Fibroblast of skin of scalp (primary cell): ENCODE results near the gene IVD.

ENCODE experiments used
- DNase-seq: peaks from one replicate; pipeline ENCODE4 v3.0.0-alpha.2; 2013

Gene IVD

DNA sequence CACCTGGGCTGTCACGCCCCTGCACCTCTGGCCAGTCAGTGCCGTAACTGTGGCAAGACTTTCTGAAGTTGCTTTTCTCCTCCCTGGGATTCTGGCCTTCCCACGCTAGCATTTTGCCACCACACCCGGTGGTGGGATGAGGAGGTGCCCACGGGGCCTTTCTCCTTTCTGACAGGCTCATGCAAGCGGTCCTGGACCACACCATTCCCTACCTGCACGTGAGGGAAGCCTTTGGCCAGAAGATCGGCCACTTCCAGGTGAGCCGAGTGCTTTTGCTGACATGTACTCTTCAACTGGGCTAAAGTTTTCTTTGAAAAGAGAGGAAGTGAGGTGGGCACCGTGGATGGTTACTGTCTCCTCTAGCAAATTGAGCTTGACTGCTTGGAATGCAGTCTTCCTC lies 9.6 kb downstream of the IVD start:
- no peak for DNase-seq

DNA sequence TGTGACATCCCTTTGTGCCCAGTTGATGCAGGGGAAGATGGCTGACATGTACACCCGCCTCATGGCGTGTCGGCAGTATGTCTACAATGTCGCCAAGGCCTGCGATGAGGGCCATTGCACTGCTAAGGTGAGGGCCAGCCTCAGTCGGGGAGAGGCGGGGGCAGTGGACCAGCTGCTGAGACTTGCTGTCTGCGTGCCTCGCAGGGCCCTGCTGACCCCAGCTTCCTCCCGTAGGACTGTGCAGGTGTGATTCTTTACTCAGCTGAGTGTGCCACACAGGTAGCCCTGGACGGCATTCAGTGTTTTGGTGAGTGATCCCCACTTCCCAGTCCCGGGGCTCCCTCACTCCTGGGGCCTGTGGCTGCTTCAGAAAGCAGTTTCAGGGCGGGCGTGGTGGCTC lies 10.5 kb downstream of the IVD start:
- DNase-seq = no peak

DNA sequence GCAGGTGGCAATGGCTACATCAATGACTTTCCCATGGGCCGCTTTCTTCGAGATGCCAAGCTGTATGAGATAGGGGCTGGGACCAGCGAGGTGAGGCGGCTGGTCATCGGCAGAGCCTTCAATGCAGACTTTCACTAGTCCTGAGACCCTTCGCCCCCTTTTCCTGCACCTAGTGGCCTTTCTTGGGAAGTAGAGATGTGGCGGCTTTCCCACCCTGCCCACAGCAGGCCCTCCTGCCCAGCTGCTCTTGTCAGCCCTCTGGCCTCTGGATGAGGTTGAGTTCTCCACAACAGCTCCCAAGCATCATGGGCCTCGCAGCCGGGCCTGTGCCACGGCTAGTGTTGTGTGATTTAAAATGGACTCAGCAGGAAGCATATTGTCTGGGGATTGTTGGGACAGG lies 12.5 kb downstream of the IVD start:
- no peak for DNase-seq

DNA sequence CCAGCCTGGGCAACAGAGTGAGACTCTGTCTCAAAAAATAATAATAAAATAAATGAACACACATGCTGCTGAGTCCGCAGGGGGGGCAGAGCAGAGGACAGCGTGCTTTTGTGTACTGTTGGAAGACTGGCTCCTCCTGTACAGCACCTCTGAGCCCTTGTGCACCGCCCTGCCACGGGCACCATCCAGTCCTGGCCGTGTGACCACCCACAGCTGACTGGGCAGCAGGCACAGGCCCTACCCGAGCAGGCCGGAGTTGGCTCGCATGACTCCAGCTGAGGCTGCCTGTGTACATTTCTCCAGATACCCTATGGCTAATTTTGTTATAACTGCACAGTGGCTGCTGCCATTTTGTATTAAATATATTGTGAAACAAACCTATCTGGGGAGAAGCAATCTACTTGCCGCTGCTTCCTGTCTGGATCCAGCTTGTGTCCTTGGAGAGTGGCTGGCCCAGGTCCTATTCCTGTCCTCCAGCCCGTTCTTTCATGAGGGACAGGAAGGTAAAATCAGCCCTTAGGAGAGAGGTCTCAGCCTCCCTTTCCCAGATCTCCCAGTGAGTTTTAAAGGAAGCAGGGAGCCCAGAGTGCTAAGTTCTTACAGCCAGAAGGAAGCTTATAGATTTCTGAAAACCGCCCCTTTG lies 14.6 kb downstream of the IVD start:
- DNase-seq = no peak

DNA sequence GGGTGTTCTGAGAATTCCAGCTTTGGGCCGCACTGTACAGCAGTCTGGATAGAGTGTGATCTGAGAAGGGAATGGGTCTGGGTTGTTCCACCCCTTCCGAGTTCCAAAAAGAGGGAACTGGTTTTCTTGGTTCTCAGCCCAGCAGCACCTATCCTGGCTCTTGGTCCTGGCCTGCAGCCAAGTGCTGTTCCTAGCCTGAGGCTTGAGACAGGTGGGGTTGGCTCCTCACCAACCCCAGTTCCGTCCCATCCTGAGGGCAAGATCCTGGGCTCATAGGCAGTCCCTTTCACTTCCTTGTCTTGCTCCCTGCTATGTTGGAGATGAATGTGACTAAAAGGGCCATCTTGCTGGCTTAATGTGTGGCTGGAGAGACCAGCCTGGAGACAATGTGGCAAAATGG lies 15.2 kb downstream of the IVD start:
- DNase-seq = no peak

DNA sequence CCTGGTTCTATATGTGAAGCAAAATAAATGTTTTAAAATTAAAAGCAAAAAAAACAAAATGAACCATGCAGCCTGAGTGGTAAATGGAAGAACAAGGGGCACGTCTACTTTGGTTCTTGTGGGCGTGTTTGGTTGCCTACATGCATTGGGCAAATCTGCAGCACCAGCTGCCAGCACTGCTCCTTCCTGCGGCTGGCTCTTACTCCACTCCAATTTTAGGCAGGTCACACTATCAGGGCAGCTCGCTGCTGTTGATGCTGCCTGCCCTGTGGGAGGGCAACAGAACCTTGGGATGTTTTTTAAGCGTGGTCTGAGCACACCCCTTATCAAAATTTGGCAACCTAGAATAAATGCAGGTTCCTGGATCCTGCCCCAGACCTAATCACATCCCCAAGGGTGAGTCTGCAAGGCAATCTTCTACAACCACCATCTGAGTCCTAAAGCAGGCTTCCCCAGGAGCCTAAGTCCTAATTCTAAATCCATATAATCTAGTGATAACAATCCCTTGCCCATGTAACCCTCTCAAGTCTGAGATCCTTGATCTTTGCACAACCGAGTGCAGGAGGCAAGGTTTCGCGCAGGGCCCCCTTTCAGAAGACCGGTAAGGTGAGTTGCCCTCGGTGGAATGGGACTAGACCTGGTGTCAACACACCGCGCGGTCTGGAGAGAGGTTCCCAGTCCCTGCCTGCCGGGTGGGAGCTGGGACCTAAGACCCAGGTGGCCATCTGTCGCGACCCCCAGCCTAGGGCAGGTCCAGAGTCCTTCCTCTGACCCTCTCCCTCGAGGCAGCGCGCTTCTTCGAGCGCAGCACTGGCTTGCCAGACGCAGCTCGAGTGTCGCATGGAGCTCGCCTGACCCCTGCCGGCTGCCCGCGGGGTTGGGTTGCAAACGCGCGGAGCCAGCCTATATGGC lies 15.9 kb downstream of the IVD start:
- DNase-seq = peak; percentile 61

DNA sequence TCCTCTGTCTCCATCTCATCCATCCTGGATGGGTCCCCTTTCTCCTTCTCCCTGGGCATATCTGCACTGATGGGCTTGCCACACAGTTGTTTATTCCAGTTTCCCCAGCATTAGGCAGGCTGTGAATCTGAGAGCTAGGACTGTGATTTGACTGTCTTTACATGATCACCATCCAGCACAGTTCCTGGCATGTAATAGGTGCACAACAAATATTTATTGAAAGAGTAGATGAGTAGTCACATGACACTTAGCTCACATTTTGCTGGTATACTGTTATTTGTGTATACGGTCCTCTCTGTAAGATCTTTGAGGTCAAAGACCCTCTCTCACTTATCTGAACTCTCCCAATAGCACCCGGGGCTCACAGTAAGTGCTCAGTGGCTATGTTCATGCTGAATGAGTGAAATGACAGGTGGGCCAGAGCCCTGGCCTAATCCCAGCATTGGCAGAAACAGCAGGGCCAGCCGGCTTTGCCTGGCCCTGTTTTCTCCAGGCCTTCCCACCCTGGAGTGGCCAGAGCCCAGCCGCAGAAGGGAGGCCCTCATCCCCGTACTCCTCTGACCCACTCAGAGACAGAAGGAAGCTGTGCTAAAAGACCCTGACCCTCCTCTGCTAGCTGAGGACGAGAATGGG lies 19.0 kb downstream of the IVD start:
- no peak for DNase-seq

DNA sequence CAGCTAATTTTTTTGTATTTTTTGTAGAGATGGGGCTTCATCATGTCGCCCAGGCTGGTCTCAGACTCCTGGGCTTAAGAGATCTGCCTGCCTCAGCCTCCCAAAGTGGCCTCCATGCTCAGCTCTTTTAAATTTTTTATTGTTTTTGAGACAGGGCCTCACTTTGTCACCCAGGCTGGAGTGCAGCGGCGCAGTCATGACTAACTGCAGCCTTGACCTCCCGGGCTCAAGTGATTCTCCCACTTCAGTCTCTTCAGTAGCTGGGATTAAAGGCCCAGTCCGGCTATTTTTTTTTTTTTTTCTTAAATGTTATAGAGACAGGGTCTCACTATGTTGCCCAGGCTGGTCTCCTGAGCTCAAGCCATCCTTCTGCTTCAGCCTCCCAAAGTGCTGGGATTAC lies 20.1 kb downstream of the IVD start:
- DNase-seq = no peak

DNA sequence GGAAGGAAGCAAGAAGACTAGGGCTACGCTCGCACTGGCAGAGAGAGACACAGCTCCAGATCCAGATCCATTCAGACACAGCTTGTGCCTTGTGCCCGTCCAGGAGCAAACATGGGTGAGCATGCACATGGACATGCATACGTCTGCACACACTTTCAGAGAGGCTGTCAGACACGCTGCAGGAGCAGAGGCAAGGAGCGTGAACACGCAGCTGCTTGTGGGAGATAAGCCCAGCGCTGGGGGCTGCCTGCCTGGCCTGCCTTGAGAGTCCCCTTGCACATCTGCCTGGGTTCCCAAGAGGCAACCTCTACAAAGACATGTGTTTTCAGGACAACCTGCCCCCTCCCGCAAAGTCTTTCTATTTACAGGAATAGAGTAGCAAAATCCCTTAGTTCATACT lies 21.6 kb downstream of the IVD start:
- no peak for DNase-seq

DNA sequence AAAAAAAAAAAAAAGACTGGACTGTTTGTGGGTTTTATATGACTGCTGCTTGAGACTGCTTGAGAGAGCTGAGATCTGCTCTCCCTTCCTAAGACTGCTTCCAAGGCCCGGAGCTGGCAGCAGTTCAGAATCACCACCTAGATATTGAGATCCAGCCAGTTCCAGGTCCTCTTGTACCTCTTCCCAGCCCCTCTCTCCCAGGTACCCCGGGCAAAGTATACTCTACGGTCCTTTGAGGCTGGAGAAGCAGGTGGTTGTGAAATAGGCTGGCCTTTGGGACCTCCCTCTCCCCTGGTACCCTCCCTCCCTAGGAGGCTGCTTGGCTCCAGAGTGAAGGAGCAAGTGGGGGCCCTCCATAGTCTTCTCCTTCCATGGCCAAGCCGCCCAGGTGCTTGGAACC lies 22.6 kb downstream of the IVD start:
- DNase-seq = no peak

DNA sequence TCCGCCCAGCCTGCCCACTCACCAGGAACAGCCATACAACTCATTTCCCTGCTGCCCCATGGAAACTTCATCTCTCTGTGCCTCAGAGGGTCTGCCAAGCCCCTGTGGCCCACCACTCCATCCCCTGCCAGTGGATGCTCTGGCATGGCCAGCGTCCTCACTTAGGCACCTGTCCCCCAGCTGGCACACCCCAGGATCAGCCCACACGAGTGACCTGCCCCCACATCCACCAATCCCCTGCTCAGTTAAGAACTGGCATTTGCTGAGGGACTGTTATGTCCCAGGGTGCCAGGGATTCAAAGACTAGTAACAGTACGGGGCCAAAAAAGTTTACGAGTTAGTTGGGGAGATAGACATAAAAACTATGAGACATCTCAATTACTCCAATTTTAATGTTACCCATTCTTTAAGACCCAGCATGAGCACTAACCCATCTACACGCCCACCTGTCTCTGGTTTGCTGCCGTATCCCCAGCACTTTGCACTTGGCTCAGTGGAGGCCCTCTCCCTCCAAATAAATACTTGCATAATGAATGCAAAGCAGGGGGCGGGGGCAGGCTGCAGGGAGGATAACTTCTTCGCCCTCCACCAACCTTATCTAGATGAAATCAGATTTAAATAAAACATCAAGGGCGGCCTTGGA lies 23.6 kb downstream of the IVD start:
- DNase-seq = no peak

DNA sequence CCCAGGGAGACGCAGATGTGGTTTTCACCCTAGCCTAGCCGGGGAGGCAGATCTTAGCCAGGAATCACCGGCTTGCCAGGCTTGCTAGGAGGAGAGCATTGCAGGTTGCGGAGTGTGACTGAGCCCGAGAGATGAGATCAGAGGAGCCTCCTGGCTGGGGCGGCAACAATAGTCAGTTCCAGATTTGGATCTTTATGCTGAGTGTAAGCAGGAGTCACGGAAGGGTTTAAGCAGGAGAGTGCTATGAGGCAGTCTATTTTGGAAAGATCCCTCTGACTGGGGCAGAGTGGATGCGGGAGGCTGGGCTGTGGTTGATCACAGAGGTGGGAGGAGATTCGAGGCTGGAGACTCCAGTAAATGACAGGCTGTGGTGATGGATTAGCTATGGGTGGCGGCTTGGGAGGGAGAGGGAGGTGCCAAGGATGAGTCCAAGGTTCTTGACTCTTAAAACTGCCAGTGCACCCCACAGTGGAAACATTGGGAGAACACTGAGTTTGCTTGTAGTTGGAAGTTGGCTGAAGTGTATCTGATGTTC lies 24.7 kb downstream of the IVD start:
- DNase-seq = peak; percentile 50

DNA sequence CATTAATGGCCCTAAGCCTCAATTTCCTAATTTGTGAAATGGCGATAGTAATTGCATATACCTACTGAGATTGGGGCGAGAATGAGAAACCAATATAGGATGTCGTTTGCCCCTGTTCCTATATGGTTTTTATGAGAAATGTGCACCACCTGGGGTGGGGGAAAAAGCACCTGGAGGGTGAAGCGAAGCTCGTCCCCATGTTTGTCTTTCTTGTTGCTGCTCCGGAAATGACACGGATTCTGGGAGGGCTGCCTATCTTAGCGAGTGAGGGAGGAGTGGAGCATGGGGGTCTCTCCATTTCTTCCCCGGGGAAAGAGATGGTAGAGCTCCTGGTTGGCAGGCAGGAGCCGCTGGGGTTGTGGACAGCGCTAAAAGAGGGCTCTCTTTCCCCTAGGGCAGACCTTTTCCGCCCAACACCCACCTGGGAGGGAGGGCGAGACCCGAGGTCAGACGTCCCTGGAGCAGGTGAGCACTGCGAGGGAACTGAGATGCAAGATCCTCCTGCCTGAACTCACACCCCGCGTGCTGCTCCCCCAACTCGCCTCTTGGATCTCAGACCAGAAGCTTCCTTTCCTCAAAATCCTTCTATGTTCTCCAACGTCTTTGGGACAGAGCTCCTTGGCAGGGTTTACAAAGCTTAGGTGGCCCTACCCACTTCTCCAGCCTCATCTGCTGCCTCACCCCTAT lies 29.6 kb downstream of the IVD start:
- DNase-seq = no peak

DNA sequence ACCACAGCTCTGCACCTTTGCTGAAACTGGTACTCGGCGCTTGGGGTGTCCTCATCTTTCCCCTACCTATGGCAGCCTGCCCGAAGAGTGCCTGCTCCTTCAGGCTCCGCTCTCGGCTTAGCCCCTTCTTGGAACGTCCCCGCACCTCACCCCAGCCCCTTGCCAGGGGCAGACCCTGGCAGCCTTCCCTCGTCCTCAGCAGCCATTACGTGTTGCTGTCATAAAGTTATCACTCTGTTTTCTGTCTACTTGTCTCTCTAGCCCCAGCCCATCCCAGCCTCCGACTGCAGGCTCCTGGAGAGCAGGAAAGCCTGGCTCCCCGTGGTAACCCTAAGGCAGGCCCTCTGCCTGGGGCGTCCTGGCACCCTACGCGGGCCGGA lies 30.1 kb downstream of the IVD start:
- DNase-seq = no peak

DNA sequence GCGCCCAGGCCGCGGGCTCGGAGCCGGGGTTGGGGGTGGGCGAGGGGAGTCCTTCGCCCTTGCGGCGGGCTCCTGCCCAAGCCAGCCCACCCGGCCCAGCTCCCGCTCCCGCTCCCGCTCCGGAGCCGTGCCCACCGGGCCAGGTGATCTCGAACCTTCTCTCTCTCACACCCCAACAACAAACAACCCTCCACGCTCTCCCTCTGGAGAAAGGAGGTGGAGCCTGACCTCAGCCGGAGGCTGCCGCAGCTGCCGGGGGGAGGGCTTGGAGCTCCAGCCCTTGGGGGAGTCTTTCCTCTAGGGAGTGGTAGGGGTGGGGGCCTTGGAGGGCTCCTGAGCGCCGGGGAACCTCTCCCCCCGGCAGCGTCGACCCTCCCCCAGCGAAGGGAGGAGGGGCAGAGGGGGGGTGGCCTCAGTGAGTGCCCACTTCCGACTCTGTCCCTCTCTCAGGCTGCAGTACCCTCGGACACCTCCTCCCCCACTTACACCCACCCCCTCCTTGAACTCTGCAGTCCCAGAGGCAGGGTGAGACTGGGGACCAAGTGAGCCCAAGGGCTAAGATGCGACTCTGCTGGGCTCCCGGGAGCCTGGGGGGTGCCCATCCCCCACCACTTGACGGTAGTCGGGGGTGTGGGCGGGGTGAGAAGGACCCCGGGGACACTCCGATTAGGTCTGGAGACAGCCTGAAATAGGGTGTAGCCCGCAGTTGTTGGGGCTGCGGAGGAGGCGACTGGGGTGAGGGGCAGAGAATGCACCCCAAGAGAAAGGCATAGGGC lies 30.7 kb downstream of the IVD start:
- DNase-seq = no peak

DNA sequence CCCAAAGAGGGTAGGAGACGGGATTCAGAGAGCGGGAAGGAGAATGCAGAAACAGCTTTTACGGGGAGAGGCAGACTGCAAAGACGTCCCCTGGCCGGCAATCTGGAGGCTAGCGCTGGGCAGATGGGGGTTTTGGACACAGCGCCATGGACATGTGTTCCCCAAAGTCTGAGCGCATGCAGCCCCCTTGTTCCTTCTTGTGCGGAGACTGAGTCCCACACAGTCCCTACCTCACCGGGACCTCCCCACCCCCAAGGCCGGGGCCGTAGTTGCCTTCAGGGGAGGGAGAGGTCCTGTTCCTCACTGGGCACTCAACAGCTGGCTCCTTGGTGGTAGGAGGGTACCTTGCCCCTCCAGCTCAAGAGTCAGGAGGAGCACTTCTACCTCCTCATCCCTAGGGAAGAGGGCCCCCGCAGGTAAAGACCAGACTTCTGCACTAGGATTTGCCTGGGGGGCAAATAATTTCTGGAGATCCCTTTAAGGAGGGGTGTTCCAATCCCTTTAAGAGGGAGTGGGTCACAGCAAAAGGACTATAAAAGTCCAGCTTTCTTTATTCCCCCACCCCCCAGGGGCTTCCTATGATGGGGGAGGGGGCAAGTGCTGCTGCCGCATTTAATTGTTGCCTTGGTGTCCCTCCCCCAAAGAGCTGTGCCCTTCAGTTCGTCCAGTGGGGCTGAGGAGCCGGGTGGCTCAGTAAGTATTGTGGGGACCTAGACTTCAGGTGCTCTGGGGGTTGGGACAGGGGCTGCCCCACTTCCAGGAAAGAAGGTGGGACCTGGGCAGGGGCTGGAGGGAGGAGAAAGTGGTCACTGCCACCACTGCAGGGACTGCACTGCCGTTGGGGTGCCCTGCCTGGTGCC lies 31.5 kb downstream of the IVD start:
- no peak for DNase-seq

DNA sequence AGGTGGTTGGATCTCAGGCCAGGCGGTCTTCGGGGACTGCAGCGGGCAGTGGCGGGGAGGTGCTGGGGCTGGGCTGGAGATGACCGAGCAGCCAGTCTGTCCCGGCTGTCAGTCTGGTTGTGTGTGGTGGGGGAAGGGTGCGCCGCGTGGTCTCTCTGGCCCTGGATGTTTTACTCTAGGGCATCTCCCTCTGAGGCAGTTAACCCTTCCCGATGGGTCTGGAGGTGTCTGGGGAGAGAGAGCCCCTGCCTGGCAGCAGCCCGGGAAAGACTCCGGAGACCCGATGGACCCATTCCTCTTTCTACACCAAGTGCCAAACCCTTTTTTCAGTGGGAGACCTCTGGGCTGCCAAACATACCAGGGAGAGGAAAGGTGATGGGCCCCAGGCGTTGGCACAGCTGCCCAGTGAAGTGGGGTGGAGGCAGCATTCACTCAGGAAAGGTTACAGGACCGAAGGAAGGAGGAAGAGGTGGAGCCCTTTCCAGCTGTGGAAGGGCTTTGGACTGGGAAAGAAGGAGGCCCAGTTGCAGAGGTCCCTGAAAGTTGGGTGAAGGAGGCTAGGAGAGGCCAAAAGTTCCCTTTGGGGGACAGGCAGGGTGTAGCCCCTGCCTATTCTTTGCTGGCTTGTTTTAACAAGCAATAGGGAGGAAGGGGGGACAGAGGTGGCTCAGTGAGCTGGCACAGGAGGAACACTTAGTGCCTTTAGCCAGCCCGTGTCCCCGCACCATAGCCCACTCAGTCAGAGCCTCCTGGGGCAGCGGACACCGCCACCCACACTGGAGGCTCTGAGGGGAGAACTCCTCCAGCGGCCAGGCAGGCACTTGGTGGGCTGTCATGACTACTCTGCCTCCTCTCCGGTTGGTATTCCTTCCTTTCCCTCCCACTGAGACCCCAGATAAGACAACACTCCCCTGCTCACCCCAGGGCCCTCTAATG lies 32.4 kb downstream of the IVD start:
- no peak for DNase-seq

DNA sequence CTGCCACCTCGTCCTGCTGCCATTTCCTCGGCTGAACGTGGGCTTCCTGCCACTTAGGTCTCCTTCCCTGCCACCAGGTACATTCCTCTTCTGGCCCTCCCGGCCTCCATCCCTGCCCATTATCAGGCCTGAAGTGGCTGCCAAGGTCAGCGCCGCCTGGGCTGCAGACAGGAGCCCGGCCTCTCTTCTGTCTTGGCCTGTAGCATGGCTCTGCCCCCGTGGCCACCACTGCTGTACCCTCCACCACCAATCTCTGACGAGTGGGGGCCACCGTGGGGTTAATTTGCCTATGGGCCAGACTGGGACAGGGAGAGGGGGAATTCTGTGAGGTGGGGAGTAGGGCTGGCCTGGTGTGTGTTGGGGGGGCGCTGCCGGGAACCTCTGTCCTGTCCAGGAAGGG lies 33.1 kb downstream of the IVD start:
- DNase-seq = no peak

DNA sequence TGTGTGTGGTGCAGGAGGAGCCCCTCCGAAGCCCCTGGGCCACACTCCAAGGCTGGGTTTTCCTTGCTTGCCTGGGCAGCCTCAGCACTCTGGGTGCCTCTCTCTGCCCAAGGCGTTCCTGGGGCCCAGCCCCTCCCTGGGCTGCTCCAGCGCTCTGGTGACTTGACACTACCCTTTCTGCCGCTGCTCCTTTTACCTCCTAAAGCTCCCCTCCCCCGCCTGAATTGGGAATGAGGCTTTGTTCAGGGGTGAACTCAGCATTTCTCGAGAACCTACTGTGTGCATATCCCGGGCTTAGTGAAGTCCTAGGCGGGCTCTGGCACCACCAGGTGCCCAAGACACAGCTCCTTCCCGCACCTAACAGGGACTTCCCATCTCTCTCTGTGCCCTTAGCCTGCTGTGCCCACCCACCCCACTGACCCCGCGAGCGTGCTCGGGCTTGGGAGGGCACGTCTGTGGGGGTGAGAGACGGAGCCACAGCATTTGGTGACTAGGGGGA lies 33.9 kb downstream of the IVD start:
- no peak for DNase-seq
